ENCODE results near the gene KREMEN1.
"Not testable (repeated sequence)": the region's sequence is repeated elsewhere in the genome, so short reads cannot be mapped to it uniquely, and the experiment has no call there.

KREMEN1 gene

DNA sequence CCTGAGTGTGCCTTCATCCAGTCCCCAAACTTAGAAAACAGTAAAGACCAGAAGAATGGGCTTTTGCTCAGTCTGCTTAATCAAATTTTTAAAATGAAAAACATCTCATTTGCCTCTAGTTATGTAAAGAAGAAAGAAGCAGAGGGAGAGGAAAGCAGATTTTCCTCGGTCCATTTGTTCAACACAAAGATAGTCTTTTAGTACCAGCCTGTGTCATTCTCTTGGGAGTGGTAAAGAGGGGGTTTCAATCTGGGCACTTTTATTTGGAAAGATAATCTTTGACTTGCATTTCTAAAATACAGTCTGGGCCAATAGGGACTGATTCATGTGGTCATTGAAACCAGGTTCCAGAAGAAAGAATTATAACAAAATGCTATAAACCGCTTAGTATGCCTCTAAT lies 29.5 kb downstream of the KREMEN1 start:
- Mint-ChIP-seq H3K9me3 (no peaks in the 10 kb centered on the region), H3K36me3 (no peaks in the 10 kb centered on the region), H3K27ac (no peak overlapping the region), H3K4me3 (no peak overlapping the region), H3K4me1 (no peaks in the 10 kb centered on the region)
- DNase-seq (ENCODE audit: low spot score in 2 of 2) (no peak), ATAC-seq (no peak)

DNA sequence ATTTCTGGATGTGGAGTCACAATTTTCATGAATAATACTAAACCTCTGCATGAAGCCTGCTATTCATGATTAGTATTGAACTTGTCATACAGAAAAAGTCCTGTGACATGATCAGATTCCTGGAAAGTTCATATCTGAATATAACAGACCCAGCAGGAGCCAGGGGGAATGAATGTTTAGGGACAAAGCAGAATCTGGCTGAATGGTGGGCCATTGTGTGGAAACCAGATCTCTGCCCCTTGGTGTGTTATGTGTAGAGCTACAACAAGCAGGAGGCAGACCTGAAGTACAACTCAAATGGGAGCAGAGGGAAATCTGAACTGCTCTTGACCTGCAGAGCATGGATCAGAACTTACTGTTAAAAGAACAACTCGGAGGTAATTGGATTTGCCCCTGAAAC lies 30.3 kb downstream of the KREMEN1 start:
- DNase-seq (ENCODE audit: low spot score in 2 of 2): no peak
- no peak overlapping the region for H3K4me3 Mint-ChIP-seq
- no peaks in the 10 kb centered on the region for H3K4me1 Mint-ChIP-seq
- no peaks in the 10 kb centered on the region for H3K36me3 Mint-ChIP-seq
- H3K9me3 Mint-ChIP-seq: no peaks in the 10 kb centered on the region
- ATAC-seq: no peak
- no peak overlapping the region for H3K27ac Mint-ChIP-seq

DNA sequence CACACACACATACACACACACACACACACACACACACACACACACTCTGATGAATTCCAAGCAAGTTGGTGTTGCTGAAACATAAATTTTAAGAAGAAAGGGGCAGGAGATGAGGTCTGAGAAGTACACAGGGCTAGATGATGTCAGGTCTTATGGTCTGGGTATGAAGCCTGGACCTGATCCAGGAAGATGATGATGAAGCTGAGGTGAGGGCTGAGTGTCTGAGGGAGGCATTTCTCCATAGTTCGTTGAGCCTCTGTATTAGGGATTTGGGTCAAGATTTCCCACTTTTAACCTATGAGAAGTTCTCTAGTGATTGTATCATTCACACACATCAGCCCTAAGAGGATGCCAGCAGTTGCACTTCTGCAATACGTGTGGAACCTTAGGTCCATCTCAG lies 32.6 kb downstream of the KREMEN1 start:
- Mint-ChIP-seq H3K9me3 (no peaks in the 10 kb centered on the region), H3K36me3 (no peaks in the 10 kb centered on the region), H3K27ac (no peak overlapping the region), H3K4me3 (no peak overlapping the region), H3K4me1 (no peaks in the 10 kb centered on the region)
- ATAC-seq: no peak
- DNase-seq (ENCODE audit: low spot score in 2 of 2): no peak

DNA sequence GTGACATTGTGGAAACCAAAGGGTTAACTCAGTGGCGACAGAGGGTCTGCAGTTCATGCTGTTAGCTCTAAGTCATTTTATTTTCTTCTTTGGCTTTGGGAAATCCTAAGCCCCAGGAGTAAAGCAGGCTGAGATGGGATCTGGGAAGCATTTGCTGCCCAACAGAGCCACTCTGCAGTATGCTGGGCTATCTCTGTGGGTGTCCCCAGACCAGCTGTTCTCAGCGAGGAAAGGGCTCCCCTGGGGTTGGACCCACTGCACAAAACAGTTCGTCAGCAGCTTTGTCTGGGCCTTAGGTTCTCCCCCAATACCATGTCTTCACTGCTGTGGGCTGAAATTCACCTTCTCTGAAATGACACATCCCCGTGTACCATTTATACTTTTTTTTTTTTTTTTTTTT lies 34.0 kb downstream of the KREMEN1 start:
- H3K4me1 Mint-ChIP-seq: no peaks in the 10 kb centered on the region
- ATAC-seq (no peak), DNase-seq (ENCODE audit: low spot score in 2 of 2) (no peak)
- H3K36me3 Mint-ChIP-seq: no peaks in the 10 kb centered on the region
- H3K4me3 Mint-ChIP-seq: no peak overlapping the region
- no peaks in the 10 kb centered on the region for H3K9me3 Mint-ChIP-seq
- H3K27ac Mint-ChIP-seq: no peak overlapping the region

DNA sequence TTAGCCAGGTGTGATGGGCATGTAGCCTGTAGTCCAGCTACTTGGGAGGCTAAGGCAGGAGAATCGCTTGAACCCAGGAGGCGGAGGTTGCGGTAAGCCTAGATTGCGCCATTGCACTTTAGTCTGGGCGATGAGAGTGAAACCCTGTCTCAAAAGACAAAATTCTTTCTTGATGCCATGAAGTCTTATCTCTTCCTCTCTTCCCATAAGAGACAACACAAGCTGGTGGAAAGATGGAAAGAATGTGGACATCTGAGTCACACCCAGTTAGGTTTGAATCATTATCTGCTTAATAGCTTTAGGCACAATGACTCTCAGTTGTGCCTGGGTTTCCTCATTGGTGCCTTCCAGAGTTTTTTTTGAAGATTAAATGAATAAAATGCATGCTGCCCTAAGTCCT lies 35.3 kb downstream of the KREMEN1 start:
- H3K4me1 Mint-ChIP-seq: no peaks in the 10 kb centered on the region
- DNase-seq (ENCODE audit: low spot score in 2 of 2): no peak
- H3K4me3 Mint-ChIP-seq: no peak overlapping the region
- no peak for ATAC-seq
- no peaks in the 10 kb centered on the region for H3K36me3 Mint-ChIP-seq
- H3K9me3 Mint-ChIP-seq: no peaks in the 10 kb centered on the region
- no peak overlapping the region for H3K27ac Mint-ChIP-seq

DNA sequence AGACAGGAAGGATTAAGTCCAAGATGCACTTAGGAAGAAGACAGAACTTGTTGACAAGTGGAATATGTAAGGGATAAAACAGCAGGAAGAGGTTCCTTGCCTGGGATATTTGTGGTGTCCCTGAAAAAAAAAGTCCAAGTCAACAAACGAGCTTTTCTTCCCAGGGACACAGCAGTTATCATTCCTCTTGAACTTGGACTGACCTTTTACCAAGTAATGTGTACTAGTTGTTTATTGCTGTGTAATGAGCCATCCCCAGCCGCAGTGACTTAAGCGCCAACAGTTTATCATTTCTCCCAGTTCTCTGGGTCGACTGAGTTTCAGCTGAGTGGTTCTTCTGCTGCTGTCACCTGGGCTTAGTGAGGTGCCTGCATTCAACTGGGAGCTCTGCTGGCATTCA lies 37.0 kb downstream of the KREMEN1 start:
- DNase-seq (ENCODE audit: low spot score in 2 of 2) (no peak), ATAC-seq (no peak)
- Mint-ChIP-seq H3K4me3 (no peak overlapping the region), H3K4me1 (no peaks in the 10 kb centered on the region), H3K9me3 (no peaks in the 10 kb centered on the region), H3K36me3 (no peaks in the 10 kb centered on the region), H3K27ac (no peak overlapping the region)

DNA sequence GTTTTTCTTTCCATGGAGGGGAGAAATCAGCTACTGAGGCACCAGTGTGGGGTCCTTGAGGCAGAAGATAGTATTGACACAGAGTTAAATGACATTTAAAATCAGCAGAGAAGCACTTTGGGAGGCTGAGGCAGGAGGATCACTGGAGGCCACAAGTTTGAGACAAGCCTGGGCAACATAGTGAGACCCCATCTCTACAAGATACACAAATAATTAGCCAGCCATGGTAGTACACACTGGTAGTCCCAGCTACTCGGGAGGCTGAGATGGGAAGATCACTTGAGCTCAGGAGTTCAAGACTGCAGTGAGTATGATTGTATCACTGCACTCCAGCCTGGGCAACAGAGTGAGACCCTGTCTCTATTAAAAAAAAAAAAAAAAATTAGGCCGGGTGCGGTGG lies 38.1 kb downstream of the KREMEN1 start:
- DNase-seq (ENCODE audit: low spot score in 2 of 2): no peak
- Mint-ChIP-seq H3K4me3 (no peak overlapping the region), H3K36me3 (no peaks in the 10 kb centered on the region)

DNA sequence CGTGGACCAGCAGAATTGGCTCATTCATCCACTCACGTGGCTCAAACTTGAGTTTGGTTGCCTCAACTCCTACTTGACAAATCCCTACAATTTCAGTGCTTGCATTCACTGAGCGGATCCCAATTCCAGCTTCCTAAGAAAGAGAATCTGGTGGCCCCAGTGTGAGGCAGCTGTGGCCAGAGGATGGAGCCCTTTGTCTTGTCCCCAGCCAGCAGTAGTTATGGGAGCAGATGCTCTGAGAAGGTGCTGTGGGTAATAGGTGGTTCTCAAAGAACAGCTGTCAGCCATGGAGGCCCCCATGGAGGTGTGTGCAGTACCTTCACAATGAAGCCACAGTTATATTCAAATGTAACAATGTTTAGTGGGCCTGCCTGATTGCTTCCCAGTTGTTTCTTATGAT lies 39.3 kb downstream of the KREMEN1 start:
- Mint-ChIP-seq H3K4me3 (no peak overlapping the region), H3K27ac (no peak overlapping the region), H3K9me3 (no peaks in the 10 kb centered on the region), H3K36me3 (no peaks in the 10 kb centered on the region), H3K4me1 (no peaks in the 10 kb centered on the region)
- ATAC-seq (no peak), DNase-seq (ENCODE audit: low spot score in 2 of 2) (no peak)

More for the DNA sequence above, 38.1 kb downstream of the KREMEN1 start:
- Mint-ChIP-seq H3K27ac (no peak overlapping the region), H3K9me3 (no peaks in the 10 kb centered on the region), H3K4me1 (no peaks in the 10 kb centered on the region)
- ATAC-seq: no peak

DNA sequence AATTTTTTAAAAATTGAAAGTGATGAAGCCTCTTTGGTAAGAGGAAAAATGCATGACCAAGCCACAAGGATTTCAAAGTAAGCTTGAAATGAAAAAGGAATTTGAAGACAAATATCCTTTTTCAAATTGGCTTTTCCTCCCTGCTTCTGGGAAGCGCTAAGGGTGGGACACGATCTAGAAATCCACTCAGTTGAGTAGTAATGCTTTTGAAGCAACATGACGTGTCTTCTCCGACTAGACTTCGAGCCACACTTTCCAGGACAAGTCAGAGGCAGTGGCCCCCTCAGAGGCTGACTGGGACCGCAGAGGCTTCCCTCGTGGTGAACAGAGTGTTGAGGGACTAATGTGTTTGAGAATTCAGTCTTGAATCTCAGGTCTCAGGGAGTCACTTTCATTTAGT lies 39.8 kb downstream of the KREMEN1 start:
- no peaks in the 10 kb centered on the region for H3K36me3 Mint-ChIP-seq
- no peaks in the 10 kb centered on the region for H3K4me1 Mint-ChIP-seq
- no peak for ATAC-seq
- no peaks in the 10 kb centered on the region for H3K9me3 Mint-ChIP-seq
- DNase-seq (ENCODE audit: low spot score in 2 of 2): no peak
- H3K4me3 Mint-ChIP-seq: no peak overlapping the region
- no peak overlapping the region for H3K27ac Mint-ChIP-seq

DNA sequence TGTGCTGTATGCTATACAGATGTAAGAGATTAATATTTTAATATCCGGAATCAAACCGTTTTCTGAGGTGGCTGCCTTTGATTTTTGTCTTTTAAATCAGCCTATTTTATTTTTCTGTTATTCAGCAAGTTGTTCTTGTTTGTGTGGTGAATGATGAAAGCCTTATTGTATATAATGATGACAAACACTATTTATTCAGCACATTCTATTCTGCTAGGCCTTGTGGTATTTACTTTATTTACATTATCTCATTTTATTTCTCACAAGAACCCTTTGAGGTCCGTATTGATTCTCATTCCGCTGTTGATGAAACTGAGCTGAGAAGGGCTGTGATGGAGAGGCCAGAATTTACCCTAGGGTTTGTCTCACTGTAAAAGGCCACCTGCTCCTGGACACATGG lies 40.5 kb downstream of the KREMEN1 start:
- Mint-ChIP-seq H3K36me3 (no peaks in the 10 kb centered on the region), H3K27ac (no peak overlapping the region), H3K4me1 (no peaks in the 10 kb centered on the region), H3K4me3 (no peak overlapping the region), H3K9me3 (no peaks in the 10 kb centered on the region)
- ATAC-seq: no peak
- no peak for DNase-seq (ENCODE audit: low spot score in 2 of 2)

DNA sequence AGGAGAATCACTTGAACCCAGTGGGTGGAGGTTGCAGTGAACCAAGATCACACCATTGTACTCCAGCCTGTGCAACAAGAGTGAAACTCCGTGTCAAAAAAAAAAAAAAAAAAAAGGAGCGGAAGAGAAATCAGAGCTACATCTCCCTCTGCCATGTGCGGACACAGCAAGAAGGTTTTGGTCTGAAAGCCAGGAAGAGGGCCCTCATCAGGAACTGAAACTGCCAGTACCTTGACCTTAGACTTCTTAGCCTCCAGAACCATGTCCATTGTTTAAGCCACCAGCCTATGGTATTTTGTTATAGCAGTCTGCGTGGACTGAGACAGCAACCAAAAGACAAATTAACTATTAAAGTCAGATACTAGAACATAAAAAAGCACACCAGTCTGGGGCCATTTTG lies 41.6 kb downstream of the KREMEN1 start:
- no peak overlapping the region for H3K27ac Mint-ChIP-seq
- H3K36me3 Mint-ChIP-seq: no peaks in the 10 kb centered on the region
- no peak overlapping the region for H3K4me3 Mint-ChIP-seq
- DNase-seq (ENCODE audit: low spot score in 2 of 2): no peak
- ATAC-seq: no peak
- H3K4me1 Mint-ChIP-seq: no peaks in the 10 kb centered on the region
- no peaks in the 10 kb centered on the region for H3K9me3 Mint-ChIP-seq

DNA sequence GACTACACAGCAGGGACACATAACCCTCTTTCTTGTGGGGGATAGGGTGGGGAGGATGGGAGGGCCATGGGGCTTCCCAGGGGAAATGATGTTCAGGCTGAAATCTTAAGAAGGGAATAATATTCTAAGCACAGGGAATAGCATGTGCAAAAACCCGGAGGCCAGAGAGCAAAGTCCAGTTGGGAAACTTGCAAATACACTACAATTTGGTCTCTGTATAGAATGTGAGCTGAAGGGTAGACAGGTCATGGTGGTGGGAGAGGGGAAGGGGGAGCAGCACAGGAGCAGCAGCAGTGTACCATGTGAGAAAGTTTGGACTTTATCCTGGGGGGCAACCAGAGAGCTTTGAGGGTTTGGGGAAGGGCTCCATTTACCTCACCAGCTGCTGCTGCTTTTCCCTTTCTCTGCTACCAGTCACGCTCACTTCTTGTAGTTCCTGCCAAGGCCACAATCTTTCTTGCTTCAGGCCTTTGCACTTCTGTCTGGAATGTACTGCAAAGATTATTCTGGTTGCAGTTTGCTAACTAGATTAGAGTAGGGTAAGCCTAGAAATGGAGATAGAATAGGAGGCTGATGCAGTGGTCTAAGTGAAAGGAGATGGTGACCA lies 43.0 kb downstream of the KREMEN1 start:
- H3K36me3 Mint-ChIP-seq: no peaks in the 10 kb centered on the region
- H3K4me3 Mint-ChIP-seq: no peak overlapping the region
- ATAC-seq (no peak), DNase-seq (ENCODE audit: low spot score in 2 of 2) (no peak)
- H3K4me1 Mint-ChIP-seq: peaks cover 6% of the 10 kb centered on the region
- H3K9me3 Mint-ChIP-seq: peaks cover 4% of the 10 kb centered on the region
- H3K27ac Mint-ChIP-seq: no peak overlapping the region

DNA sequence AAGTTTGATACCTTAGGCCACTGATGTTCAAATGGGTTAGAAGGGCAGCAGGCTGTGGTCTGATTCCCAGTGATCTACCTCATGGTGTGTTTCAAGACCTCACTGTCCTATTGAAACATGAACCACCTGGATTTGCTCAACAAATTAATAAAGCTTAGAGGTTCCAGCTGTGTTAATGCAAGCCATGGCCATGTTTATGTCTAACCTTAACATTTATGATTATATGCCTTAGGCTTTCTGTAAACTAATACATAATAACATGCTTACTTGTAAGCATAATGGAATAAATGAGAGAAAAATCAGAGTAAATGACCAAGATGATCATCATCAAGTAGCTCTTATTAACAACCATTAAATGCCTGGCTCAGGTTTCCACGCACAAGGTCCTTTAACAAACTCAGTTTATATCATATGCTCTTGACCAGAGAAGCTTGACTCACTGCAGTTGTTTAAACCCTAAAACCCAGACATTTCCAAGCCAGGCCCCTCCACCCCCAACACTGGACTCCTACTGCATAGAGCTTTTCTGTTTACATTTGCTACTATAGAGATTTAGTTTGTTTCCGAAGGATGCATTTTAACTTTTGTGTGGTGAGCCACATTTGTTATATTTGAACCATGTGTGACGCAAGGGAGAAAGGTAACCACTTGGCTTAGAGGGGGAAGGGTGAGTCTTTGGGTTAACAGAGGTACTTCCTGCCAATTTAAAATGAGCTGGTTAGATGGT lies 43.7 kb downstream of the KREMEN1 start:
- DNase-seq (ENCODE audit: low spot score in 2 of 2): no peak
- Mint-ChIP-seq H3K4me3 (no peak overlapping the region), H3K9me3 (peaks cover 4% of the 10 kb centered on the region), H3K36me3 (no peaks in the 10 kb centered on the region), H3K4me1 (peaks cover 6% of the 10 kb centered on the region), H3K27ac (no peak overlapping the region)
- peak; percentile 43 for ATAC-seq

DNA sequence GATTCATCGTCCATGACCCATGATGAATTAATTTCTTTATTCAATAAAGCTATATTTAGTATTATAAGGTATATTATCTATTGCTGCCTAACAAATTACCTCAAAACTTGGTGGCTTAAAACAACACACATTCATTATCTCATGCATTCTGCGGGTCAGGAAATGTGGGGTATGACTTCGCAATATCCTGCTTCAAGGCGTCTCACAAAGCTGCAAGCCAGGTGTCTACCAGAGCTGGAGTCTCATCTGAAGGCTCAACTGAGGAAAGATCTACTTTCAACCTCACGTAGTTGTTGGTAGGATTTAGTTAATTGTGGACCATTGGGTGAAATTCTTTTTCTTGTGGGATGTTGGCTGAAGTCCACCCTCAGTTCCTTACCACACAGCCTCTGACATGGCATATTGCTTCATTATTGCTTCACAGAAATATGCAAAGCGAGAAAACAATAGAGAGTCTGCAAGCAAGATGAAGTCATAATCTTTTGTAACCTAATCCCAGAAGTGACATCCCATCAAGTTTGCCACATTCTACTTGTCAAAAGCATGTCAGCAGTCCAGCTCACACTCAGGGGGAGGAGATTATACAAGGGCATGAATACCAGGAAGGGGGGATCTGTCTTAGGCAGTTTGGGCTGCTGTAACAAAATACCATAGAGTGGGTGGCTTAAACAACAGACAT lies 45.1 kb downstream of the KREMEN1 start:
- Mint-ChIP-seq H3K4me3 (no peak overlapping the region), H3K27ac (no peak overlapping the region), H3K36me3 (no peaks in the 10 kb centered on the region), H3K9me3 (peaks cover 4% of the 10 kb centered on the region), H3K4me1 (peaks cover 11% of the 10 kb centered on the region)
- no peak for DNase-seq (ENCODE audit: low spot score in 2 of 2)
- ATAC-seq: no peak

DNA sequence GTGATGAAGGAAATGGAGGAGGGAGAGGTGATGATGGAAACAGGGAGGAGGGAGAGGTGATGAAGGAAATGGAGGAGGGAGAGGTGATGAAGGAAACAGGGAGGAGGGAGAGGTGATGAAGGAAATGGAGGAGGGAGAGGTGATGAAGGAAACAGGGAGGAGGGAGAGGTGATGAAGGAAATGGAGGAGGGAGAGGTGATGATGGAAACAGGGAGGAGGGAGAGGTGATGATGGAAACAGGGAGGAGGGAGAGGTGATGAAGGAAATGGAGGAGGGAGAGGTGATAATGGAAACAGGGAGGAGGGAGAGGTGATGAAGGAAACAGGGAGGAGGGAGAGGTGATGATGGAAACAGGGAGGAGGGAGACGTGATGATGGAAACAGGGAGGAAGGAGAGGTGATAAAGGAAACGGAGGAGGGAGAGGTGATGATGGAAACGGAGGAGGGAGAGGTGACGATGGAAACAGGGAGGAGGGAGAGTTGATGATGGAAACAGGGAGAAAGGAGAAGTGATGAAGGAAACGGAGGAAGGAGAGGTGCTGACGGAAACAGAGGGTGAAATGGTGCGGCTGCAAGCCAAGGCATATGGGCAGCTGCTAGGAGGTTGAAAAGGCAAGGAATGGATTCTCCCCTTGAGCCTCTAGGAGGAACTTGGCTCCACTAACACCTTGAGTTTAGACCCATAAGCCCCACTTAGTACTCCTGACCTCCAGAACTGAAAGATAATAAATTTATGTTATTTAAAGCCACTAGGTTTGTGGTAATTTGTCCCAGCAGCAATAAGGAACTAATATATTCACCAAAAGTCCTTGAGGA lies 47.5 kb downstream of the KREMEN1 start:
- not testable (repeated sequence) for ATAC-seq; H3K9me3 Mint-ChIP-seq; H3K4me3 Mint-ChIP-seq; H3K36me3 Mint-ChIP-seq; DNase-seq (ENCODE audit: low spot score in 2 of 2)
- H3K4me1 Mint-ChIP-seq: peaks cover 11% of the 10 kb centered on the region
- peak overlapping the region; percentile 16 for H3K27ac Mint-ChIP-seq

All from stimulated activated effector memory CD8-positive, alpha-beta T cell treated with anti-CD3 and anti-CD28 coated beads, Interleukin-12 subunit alpha, Interleukin-12 subunit beta, amount 100 ng/mL, for 72 hours (primary cell).